ENCODE results near the gene ZBTB7C. TPM values are rescaled to one million over a fixed set of nuclear protein-coding genes. Genes with fewer than 3 reads are reported as not detected.

The ZBTB7C gene
- total and polyA plus RNA-seq, 2 of the 8 experiments (the other 6 are each of a cell fraction or from before 2014, with no cell fraction given): 0.15 to 0.45 TPM

GRCh38 chr18:48359626-48360025, 49.6 kb downstream of the ZBTB7C start:
- Histone ChIP-seq H2BK5ac (ENCODE audit: low read depth, low read length) (no peak overlapping the region), H2BK15ac (ENCODE audit: low read length) (no peak overlapping the region), H3K18ac (ENCODE audit: extremely low read depth, low read length) (no peak overlapping the region), H3K79me1 (ENCODE audit: low read depth, low read length) (no peaks in the 10 kb centered on the region), H4K91ac (replicated peaks; ENCODE audit: insufficient read length, low read length) (no peak overlapping the region), H3K4me1 (replicated peaks in 1 of 4; ENCODE audit: control insufficient read depth in 3 of 4, insufficient read depth in 4 of 4, low read length in 3 of 4) (peaks cover 0 to 7% (median 4%) of the 10 kb centered on the region in 4 experiments; a peak in 4 of 7 replicates), H3K23me2 (ENCODE audit: low read depth, low read length) (peaks cover 4% of the 10 kb centered on the region; the same call in 1 of the 2 replicates), H3K36me3 (ENCODE audit: control insufficient read depth in 2 of 4, insufficient read depth in 4 of 4, low read length in 3 of 4) (no peaks in the 10 kb centered on the region), H3K9me3 (ENCODE audit: insufficient read depth in 2 of 2, low read depth in 1 of 2, low read length in 1 of 2) (no peaks in the 10 kb centered on the region), H3K14ac (ENCODE audit: insufficient read length) (no peak overlapping the region), H2AFZ (ENCODE audit: low read length) (no peak overlapping the region), H3K4me2 (ENCODE audit: insufficient read depth in 1 of 2, low read depth in 2 of 2, low read length in 2 of 2) (no peak overlapping the region), H2BK12ac (ENCODE audit: low read depth, low read length) (no peak overlapping the region), H2BK120ac (replicated peaks; ENCODE audit: low read depth, low read length) (no peak overlapping the region), H2BK20ac (ENCODE audit: low read length) (no peak overlapping the region), H3K23ac (ENCODE audit: insufficient read length) (no peak overlapping the region), H3K56ac (replicated peaks; ENCODE audit: insufficient read length, low read depth, low read length) (no peak overlapping the region), H3K27ac (ENCODE audit: low read depth, low read length) (no peak overlapping the region), H3K9ac (replicated peaks in 1 of 4; ENCODE audit: extremely low read depth in 1 of 4, low read depth in 3 of 4, low read length in 3 of 4) (no peak overlapping the region), H3K27me3 (replicated peaks in 1 of 4; ENCODE audit: control insufficient read depth in 3 of 4, extremely low read depth in 1 of 4, insufficient read depth in 3 of 4, low read length in 3 of 4) (peaks cover 0 to 2% (median 0%) of the 10 kb centered on the region in 4 experiments; a peak in 2 of 7 replicates), H4K8ac (ENCODE audit: extremely low read depth, insufficient read depth, low read length) (no peak overlapping the region), H4K5ac (ENCODE audit: insufficient read length, low read depth, low read length) (no peak overlapping the region), H3K4me3 (ENCODE audit: extremely low read depth in 1 of 4, insufficient read depth in 2 of 4, low read depth in 3 of 4, low read length in 4 of 4) (no peak overlapping the region), H3K4ac (replicated peaks; ENCODE audit: insufficient read length, low read depth, low read length) (no peak overlapping the region), H4K20me1 (replicated peaks in 1 of 2; ENCODE audit: control insufficient read depth in 1 of 2, insufficient read depth in 2 of 2, low read length in 2 of 2) (no peaks in the 10 kb centered on the region), H2AK5ac (ENCODE audit: low read depth, low read length) (no peak overlapping the region), H3K79me2 (ENCODE audit: control insufficient read depth in 1 of 2, insufficient read depth in 2 of 2, low read length in 2 of 2) (no peaks in the 10 kb centered on the region)
- ChIA-PET CTCF (ENCODE audit: partially characterized antibody) (interaction anchor here (1.6 kb wide), 1 partner anchor 64 kb away, joined by 4 read pairs; no protein-coding TSS in a partner anchor), POLR2A (ENCODE audit: partially characterized antibody) (no interaction called here)
- no peak for DNase-seq (ENCODE audit: low read depth in 1 of 2, low spot score in 2 of 2)
- 94% methylated on average over 3 of the region's 3 CpGs; no CpG with 5 or more reads in 1 of the 2 experiments for WGBS, 2 experiments (ENCODE audit: extremely low coverage in 1 of 2, insufficient coverage in 1 of 2, insufficient read length in 1 of 2, insufficient replicate concordance in 2 of 2, low coverage in 1 of 2, low lambda C conversion rate in 2 of 2, missing lambda C conversion rate in 1 of 2)
- no peak for FAIRE-seq
- TF ChIP-seq MAX (IDR thresholded peaks at IDR 0.05) (no peak), EZH2 (IDR thresholded peaks at IDR 0.05; ENCODE audit: low read depth, low read length, severe bottlenecking) (no peak), TAF1 (IDR thresholded peaks at IDR 0.05; ENCODE audit: low read depth, low read length) (no peak), EP300 (IDR thresholded peaks at IDR 0.05; ENCODE audit: borderline replicate concordance in 1 of 2, low read depth in 2 of 2, low read length in 2 of 2) (no peak), SUZ12 (IDR thresholded peaks at IDR 0.05; ENCODE audit: low read length) (no peak), CHD2 (IDR thresholded peaks at IDR 0.05; ENCODE audit: low read length) (no peak), POU5F1 (IDR thresholded peaks at IDR 0.05; ENCODE audit: low read depth, low read length) (no peak), HDAC6 (IDR thresholded peaks at IDR 0.05; ENCODE audit: low read depth, low read length) (no peak), RFX5 (IDR thresholded peaks at IDR 0.05; ENCODE audit: borderline replicate concordance, low read depth, low read length) (no peak), CBX5 (IDR thresholded peaks at IDR 0.05; ENCODE audit: low read depth, low read length) (no peak), NANOG (IDR thresholded peaks at IDR 0.05; ENCODE audit: insufficient read depth, low read depth, low read length, poor library complexity, severe bottlenecking) (no peak)
